ENCODE data around the gene PCNX2. TPM values are rescaled to one million over a fixed set of nuclear protein-coding genes. Genes with fewer than 3 reads are reported as not detected.

Gene PCNX2
- total and polyA plus RNA-seq, 4 experiments from 2014 or later = 1.8 to 109 (median 55.7) TPM

DNA sequence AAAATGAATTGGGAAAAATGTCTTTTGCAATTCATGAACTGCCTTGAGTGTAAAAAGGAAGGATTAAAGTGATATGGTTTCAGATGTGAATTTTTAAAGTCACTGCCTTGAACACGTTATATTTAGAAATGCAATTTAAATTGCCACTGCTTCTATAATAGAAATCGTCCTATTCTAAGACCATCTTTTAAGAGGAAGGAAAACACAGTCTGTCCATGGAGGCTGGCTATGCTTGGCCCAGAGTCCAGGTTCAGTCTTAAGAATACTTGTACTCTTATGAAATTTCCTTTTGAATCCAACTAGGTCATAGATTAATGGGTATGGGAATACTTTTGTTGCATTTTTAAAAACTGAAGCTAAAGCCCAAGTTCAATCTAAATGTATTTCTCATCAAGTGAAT lies 86.0 kb downstream of the PCNX2 start:
- H3K4me3 Mint-ChIP-seq = no peak overlapping the region
- ChIA-PET CTCF (ENCODE audit: partially characterized antibody) (no interaction called here), POLR2A (ENCODE audit: partially characterized antibody) (no interaction called here)
- peaks cover 0 to 4% (median 0%) of the 10 kb centered on the region in 4 donors for H3K4me1 Mint-ChIP-seq
- no peaks in the 10 kb centered on the region for H3K9me3 Mint-ChIP-seq
- Histone ChIP-seq H3K27me3 (ENCODE audit: insufficient read depth, low read length) (no peaks in the 10 kb centered on the region), H3K4me1 (ENCODE audit: insufficient read depth, low read length) (no peaks in the 10 kb centered on the region), H3K4me3 (ENCODE audit: low read length in 2 of 2) (no peak overlapping the region), H3K9me3 (ENCODE audit: control insufficient read depth in 1 of 2, low read length in 2 of 2) (no peaks in the 10 kb centered on the region), H3K36me3 (ENCODE audit: insufficient read depth, low read length) (no peaks in the 10 kb centered on the region), H3K27ac (ENCODE audit: low read depth, low read length) (no peak overlapping the region)
- no peak for DNase-seq
- intact Hi-C loops (cut with micrococcal nuclease) = no loop called here
- peaks cover 38 to 57% of the 10 kb centered on the region in 2 donors for H3K36me3 Mint-ChIP-seq
- H3K27me3 Mint-ChIP-seq = no peaks in the 10 kb centered on the region
- H3K27ac Mint-ChIP-seq = no peak overlapping the region

GRCh38 chr1:233208687-233209086 lies 86.8 kb downstream of the PCNX2 start:
- Histone ChIP-seq H3K9me3 (ENCODE audit: control insufficient read depth in 1 of 2, low read length in 2 of 2) (no peaks in the 10 kb centered on the region), H3K27ac (ENCODE audit: low read depth, low read length) (no peak overlapping the region), H3K36me3 (ENCODE audit: insufficient read depth, low read length) (no peaks in the 10 kb centered on the region), H3K27me3 (ENCODE audit: insufficient read depth, low read length) (no peaks in the 10 kb centered on the region), H3K4me1 (ENCODE audit: insufficient read depth, low read length) (no peaks in the 10 kb centered on the region), H3K4me3 (ENCODE audit: low read length in 2 of 2) (no peak overlapping the region)
- Mint-ChIP-seq H3K9me3 (no peaks in the 10 kb centered on the region), H3K4me1 (peaks cover 0 to 4% (median 0%) of the 10 kb centered on the region in 4 donors), H3K27me3 (no peaks in the 10 kb centered on the region), H3K36me3 (peaks cover 44 to 65% of the 10 kb centered on the region in 2 donors), H3K27ac (no peak overlapping the region), H3K4me3 (no peak overlapping the region)
- CTCF ChIA-PET (ENCODE audit: partially characterized antibody) = no interaction called here
- intact Hi-C loops (cut with micrococcal nuclease) = no loop called here
- POLR2A ChIA-PET (ENCODE audit: partially characterized antibody) = no interaction called here
- no peak for DNase-seq

GRCh38 chr1:233197940-233198339 lies 97.6 kb downstream of the PCNX2 start:
- Mint-ChIP-seq H3K4me1 (peaks cover 0 to 1% (median 0%) of the 10 kb centered on the region in 4 donors), H3K4me3 (no peak overlapping the region), H3K36me3 (peaks cover 71 to 86% of the 10 kb centered on the region in 2 donors), H3K27me3 (no peaks in the 10 kb centered on the region), H3K9me3 (peaks cover 2 to 25% (median 11%) of the 10 kb centered on the region in 8 donors), H3K27ac (no peak overlapping the region)
- CTCF ChIA-PET (ENCODE audit: partially characterized antibody) = no interaction called here
- POLR2A ChIA-PET (ENCODE audit: partially characterized antibody) = no interaction called here
- H3K27ac ChIP-seq (ENCODE audit: low read depth, low read length) = no peak overlapping the region
- H3K4me1 ChIP-seq (ENCODE audit: insufficient read depth, low read length) = no peaks in the 10 kb centered on the region
- H3K9me3 ChIP-seq (ENCODE audit: control insufficient read depth in 1 of 2, low read length in 2 of 2) = no peaks in the 10 kb centered on the region
- intact Hi-C loops (cut with micrococcal nuclease) = no loop called here
- H3K4me3 ChIP-seq (ENCODE audit: low read length in 2 of 2) = no peak overlapping the region
- H3K27me3 ChIP-seq (ENCODE audit: insufficient read depth, low read length) = no peaks in the 10 kb centered on the region
- peaks cover 11% of the 10 kb centered on the region for H3K36me3 ChIP-seq (ENCODE audit: insufficient read depth, low read length)
- no peak for DNase-seq

DNA sequence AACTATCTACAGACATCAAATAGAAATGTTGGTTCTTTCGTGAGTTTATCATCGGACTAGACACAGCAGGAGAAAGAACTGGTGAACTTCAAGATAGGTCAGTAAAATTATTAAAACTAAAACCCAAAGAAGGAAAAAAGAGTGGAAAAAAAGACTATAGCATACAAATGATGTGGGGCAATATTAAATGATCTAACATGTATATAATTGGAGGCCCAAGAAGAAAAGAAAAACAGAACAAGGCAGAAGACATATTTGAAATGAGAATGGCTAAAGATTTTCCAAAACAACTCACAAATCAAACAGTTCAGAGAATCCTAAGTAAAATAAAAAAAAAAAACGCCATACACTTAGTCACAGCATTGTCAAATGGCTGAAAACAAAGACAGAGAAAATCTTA lies 101.8 kb downstream of the PCNX2 start:
- H3K4me3 ChIP-seq (ENCODE audit: low read length in 2 of 2) = no peak overlapping the region
- H3K27me3 ChIP-seq (ENCODE audit: insufficient read depth, low read length) = no peaks in the 10 kb centered on the region
- no peaks in the 10 kb centered on the region for H3K9me3 ChIP-seq (ENCODE audit: control insufficient read depth in 1 of 2, low read length in 2 of 2)
- H3K27me3 Mint-ChIP-seq = no peaks in the 10 kb centered on the region
- peaks cover 0 to 1% (median 0%) of the 10 kb centered on the region in 4 donors for H3K4me1 Mint-ChIP-seq
- ChIA-PET POLR2A (ENCODE audit: partially characterized antibody) (no interaction called here), CTCF (ENCODE audit: partially characterized antibody) (no interaction called here)
- intact Hi-C loops (cut with micrococcal nuclease) = no loop called here
- no peak overlapping the region for H3K27ac ChIP-seq (ENCODE audit: low read depth, low read length)
- H3K4me1 ChIP-seq (ENCODE audit: insufficient read depth, low read length) = no peaks in the 10 kb centered on the region
- H3K9me3 Mint-ChIP-seq = peaks cover 2 to 25% (median 11%) of the 10 kb centered on the region in 8 donors
- no peak for DNase-seq
- H3K36me3 ChIP-seq (ENCODE audit: insufficient read depth, low read length) = peaks cover 5% of the 10 kb centered on the region
- H3K36me3 Mint-ChIP-seq = peaks cover 68 to 85% of the 10 kb centered on the region in 2 donors
- no peak overlapping the region for H3K27ac Mint-ChIP-seq
- H3K4me3 Mint-ChIP-seq = no peak overlapping the region

DNA sequence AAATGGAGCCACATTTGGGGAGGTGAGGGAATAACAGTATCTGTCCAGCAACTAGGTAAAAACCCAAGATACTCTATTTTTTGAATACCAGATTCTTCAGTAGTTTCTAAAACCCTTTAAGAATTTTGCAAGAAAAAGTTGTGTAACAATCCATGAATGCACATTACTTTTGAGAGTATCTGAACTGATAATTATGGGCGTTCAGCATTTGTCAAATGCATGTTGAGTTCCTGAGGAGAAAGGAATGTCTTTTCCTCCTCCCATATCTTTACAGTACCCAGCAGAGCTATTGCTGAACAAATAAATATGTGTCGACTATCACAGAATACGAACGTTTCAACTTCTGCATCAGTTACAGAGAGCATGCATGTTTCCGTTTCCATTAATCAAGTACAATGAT lies 104.5 kb downstream of the PCNX2 start:
- H3K4me3 ChIP-seq (ENCODE audit: low read length in 2 of 2) = no peak overlapping the region
- H3K27ac Mint-ChIP-seq = no peak overlapping the region
- H3K4me1 ChIP-seq (ENCODE audit: insufficient read depth, low read length) = no peaks in the 10 kb centered on the region
- no peaks in the 10 kb centered on the region for H3K27me3 Mint-ChIP-seq
- peaks cover 0 to 1% (median 0%) of the 10 kb centered on the region in 4 donors for H3K4me1 Mint-ChIP-seq
- CTCF ChIA-PET (ENCODE audit: partially characterized antibody) = no interaction called here
- no peaks in the 10 kb centered on the region for H3K36me3 ChIP-seq (ENCODE audit: insufficient read depth, low read length)
- H3K27me3 ChIP-seq (ENCODE audit: insufficient read depth, low read length) = no peaks in the 10 kb centered on the region
- H3K9me3 Mint-ChIP-seq = peaks cover 0 to 18% (median 9%) of the 10 kb centered on the region in 8 donors
- H3K9me3 ChIP-seq (ENCODE audit: control insufficient read depth in 1 of 2, low read length in 2 of 2) = no peaks in the 10 kb centered on the region
- intact Hi-C loops (cut with micrococcal nuclease) = no loop called here
- POLR2A ChIA-PET (ENCODE audit: partially characterized antibody) = no interaction called here
- no peak overlapping the region for H3K27ac ChIP-seq (ENCODE audit: low read depth, low read length)
- H3K4me3 Mint-ChIP-seq = no peak overlapping the region
- H3K36me3 Mint-ChIP-seq = peaks cover 64 to 65% of the 10 kb centered on the region in 2 donors
- DNase-seq = no peak

GRCh38 chr1:233189526-233189925 lies 106.0 kb downstream of the PCNX2 start:
- ChIA-PET CTCF (ENCODE audit: partially characterized antibody) (no interaction called here), POLR2A (ENCODE audit: partially characterized antibody) (no interaction called here)
- Histone ChIP-seq H3K27me3 (ENCODE audit: insufficient read depth, low read length) (no peaks in the 10 kb centered on the region), H3K4me3 (ENCODE audit: low read length in 2 of 2) (no peak overlapping the region), H3K9me3 (ENCODE audit: control insufficient read depth in 1 of 2, low read length in 2 of 2) (no peaks in the 10 kb centered on the region), H3K36me3 (ENCODE audit: insufficient read depth, low read length) (no peaks in the 10 kb centered on the region), H3K4me1 (ENCODE audit: insufficient read depth, low read length) (no peaks in the 10 kb centered on the region), H3K27ac (ENCODE audit: low read depth, low read length) (no peak overlapping the region)
- H3K4me1 Mint-ChIP-seq = peaks cover 0 to 1% (median 0%) of the 10 kb centered on the region in 4 donors
- H3K27ac Mint-ChIP-seq = no peak overlapping the region
- peaks cover 61% of the 10 kb centered on the region in 2 donors for H3K36me3 Mint-ChIP-seq
- peaks cover 0 to 9% (median 5%) of the 10 kb centered on the region in 8 donors for H3K9me3 Mint-ChIP-seq
- DNase-seq = no peak
- intact Hi-C loops (cut with micrococcal nuclease) = no loop called here
- H3K27me3 Mint-ChIP-seq = no peaks in the 10 kb centered on the region
- H3K4me3 Mint-ChIP-seq = no peak overlapping the region

DNA sequence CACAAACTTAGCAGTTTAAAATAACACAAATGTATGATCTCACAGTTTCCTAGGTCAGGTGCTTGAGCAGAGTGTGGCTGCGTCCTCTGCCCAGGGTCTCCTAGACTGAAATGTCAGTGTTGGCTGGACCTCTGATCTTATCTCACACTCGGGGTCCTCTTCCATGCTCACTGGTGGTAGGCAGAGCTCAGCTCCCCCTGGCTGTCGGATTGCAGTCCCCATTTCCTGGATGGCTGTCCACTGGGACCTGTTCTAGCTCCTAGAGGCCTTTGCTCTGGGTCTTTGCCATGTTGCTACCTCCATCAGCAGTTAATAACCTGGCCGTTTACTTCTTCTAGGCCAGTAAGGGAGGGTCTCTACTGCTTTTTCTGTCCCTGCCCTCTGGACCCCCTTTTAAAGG lies 107.5 kb downstream of the PCNX2 start:
- DNase-seq = no peak
- CTCF ChIA-PET (ENCODE audit: partially characterized antibody) = no interaction called here
- Histone ChIP-seq H3K27me3 (ENCODE audit: insufficient read depth, low read length) (no peaks in the 10 kb centered on the region), H3K9me3 (ENCODE audit: control insufficient read depth in 1 of 2, low read length in 2 of 2) (no peaks in the 10 kb centered on the region), H3K27ac (ENCODE audit: low read depth, low read length) (no peak overlapping the region), H3K36me3 (ENCODE audit: insufficient read depth, low read length) (no peaks in the 10 kb centered on the region), H3K4me3 (ENCODE audit: low read length in 2 of 2) (no peak overlapping the region), H3K4me1 (ENCODE audit: insufficient read depth, low read length) (no peaks in the 10 kb centered on the region)
- Mint-ChIP-seq H3K36me3 (peaks cover 61% of the 10 kb centered on the region in 2 donors), H3K9me3 (no peaks in the 10 kb centered on the region), H3K27me3 (no peaks in the 10 kb centered on the region), H3K4me1 (no peaks in the 10 kb centered on the region), H3K4me3 (no peak overlapping the region), H3K27ac (no peak overlapping the region)
- POLR2A ChIA-PET (ENCODE audit: partially characterized antibody) = no interaction called here
- intact Hi-C loops (cut with micrococcal nuclease) = no loop called here
